NB4 (cell line): Measurements from ENCODE around the gene SMIM32.

Experiments used
- DNase-seq: peaks from one replicate; pipeline ENCODE4 v3.0.0; 2010; ENCODE audit warnings: low read depth
- H3K4me3 ChIP-seq: one replicate; pipeline ENCODE4 v1.5.1; 2011; ENCODE audit warnings: mild to moderate bottlenecking, low read depth, low read length, moderate library complexity
- MYC ChIP-seq: IDR thresholded peaks from 2 replicates; pipeline ENCODE4 v1.6.1; 2011; ENCODE audit warnings: low read depth, low read length
- POLR2A ChIP-seq: IDR thresholded peaks from 2 replicates; pipeline ENCODE4 v1.6.1; 2011; ENCODE audit warnings: mild to moderate bottlenecking; ENCODE audit not compliant: insufficient read length; ENCODE audit errors: extremely low read depth
- TF ChIP-seq, protein P1 (sequence below): IDR thresholded peaks from 2 replicates; pipeline ENCODE4 v1.6.1; 2011; ENCODE audit warnings: low read depth, low read length
- TF ChIP-seq, protein P2 (sequence below): IDR thresholded peaks from one replicate; pipeline ENCODE4 v1.5.1; 2012; ENCODE audit warnings: low read depth, low read length

SMIM32 gene

DNA sequence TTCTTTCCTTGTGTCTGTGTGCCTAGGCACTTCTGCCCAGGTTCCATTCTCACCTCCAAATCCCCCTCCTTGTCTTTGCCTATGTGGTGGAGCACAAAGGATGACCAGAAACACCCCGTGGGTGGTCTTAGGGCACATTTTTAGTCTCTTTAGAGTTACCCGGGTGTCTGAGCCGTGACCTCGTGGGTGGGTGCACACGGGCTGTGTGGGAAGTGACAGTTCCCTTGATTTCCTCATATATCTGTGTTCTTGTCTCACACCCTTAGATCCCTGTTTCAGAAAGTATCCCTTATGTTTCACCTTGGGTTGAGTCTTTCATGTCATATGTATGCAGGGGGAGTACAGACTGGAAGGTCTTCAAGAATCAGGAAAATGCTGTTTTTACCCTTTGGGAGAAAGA is 13.4 kb upstream of the SMIM32 start:
- TF ChIP-seq, protein P1, sequence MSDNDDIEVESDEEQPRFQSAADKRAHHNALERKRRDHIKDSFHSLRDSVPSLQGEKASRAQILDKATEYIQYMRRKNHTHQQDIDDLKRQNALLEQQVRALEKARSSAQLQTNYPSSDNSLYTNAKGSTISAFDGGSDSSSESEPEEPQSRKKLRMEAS, result no peak
- TF ChIP-seq POLR2A (no peak), MYC (no peak)
- TF ChIP-seq, protein P2, sequence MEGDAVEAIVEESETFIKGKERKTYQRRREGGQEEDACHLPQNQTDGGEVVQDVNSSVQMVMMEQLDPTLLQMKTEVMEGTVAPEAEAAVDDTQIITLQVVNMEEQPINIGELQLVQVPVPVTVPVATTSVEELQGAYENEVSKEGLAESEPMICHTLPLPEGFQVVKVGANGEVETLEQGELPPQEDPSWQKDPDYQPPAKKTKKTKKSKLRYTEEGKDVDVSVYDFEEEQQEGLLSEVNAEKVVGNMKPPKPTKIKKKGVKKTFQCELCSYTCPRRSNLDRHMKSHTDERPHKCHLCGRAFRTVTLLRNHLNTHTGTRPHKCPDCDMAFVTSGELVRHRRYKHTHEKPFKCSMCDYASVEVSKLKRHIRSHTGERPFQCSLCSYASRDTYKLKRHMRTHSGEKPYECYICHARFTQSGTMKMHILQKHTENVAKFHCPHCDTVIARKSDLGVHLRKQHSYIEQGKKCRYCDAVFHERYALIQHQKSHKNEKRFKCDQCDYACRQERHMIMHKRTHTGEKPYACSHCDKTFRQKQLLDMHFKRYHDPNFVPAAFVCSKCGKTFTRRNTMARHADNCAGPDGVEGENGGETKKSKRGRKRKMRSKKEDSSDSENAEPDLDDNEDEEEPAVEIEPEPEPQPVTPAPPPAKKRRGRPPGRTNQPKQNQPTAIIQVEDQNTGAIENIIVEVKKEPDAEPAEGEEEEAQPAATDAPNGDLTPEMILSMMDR, result no peak
- H3K4me3 ChIP-seq, result no peak overlapping the region
- no peak for DNase-seq

DNA sequence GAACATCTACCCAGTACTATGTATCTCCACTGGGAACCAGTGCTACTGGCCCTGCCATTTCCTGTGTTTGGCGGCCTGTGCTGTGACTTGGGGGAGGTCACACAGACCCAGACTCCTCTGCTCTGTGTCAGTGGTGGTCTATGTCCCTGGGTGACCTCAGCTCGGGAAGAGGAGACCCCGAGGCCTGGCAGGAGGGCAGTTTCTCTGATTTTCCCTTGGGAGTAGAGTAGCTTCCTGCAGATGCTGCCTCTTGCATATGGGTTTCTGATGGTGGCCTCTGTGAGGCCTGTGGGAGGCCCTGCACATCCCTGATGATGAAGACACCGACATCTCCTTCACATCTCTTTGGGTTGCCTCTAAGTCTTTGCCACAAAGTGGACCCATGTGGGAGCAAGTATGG is 13.0 kb upstream of the SMIM32 start:
- TF ChIP-seq, protein P2, result no peak
- TF ChIP-seq, protein P1, result no peak
- TF ChIP-seq POLR2A, result no peak
- TF ChIP-seq MYC, result no peak
- no peak overlapping the region for H3K4me3 ChIP-seq
- DNase-seq, result no peak

DNA sequence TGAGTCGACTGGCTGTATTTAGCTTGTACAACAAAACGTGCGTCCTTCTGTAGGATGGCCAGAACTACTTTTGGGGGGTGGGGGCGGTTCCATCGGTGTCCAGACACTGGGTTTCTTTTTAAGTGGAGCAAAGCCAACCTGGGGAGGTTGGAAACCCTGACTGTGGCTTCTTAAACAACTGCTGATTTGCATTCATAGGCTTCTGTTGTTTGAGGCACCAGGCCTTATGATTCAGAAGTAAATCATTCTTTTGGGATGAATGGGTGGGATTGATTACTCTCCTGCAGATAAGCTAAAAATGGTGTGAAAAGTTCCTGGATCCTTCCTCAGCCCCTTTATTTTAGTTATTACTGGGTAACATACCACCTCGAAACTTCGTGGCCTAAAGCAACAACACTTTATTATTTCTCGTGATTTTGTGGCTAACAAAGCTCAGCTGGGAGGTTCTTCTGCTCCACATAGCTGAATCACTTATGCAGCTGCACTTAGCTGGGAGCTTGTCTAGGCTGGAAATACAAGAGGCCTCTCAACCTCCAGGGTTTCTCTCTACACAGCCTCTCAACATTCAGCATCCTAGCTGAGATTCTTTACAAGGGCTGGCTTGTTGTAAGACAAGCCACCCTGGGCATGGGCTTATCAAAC is 12.2 kb upstream of the SMIM32 start:
- no peak overlapping the region for H3K4me3 ChIP-seq
- no peak for DNase-seq
- TF ChIP-seq, protein P2, result no peak
- TF ChIP-seq MYC (no peak), POLR2A (no peak)
- TF ChIP-seq, protein P1, result no peak

DNA sequence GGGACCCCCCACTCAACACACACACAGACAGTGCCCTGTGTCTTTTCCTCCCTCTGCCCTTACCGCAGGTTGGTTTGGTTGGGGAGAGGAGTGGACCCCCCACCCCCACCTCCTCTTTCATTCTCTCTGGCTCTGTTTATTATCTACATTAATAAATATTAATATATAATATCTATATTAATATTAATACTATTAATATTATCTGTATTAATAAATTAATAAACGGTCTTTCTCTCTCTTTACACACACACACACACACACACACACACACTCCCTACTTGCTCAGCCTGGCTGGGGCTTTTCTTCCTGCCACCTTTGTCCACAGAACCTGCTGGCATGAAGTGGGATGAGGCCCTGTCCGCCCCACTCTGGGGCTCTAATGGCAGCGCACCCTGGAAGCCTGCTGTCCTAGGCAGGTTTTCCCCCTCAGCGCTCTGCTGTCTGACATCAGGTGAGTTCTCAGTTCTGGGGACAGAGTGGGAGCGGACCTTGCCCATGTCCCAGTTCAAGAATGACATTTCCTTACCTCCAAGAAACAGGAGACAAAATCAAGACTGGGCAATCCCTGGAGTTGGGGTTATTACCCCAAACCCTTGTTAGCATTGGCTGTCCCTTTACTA is 10.5 kb upstream of the SMIM32 start:
- TF ChIP-seq, protein P2, result no peak
- TF ChIP-seq, protein P1, result no peak
- TF ChIP-seq MYC (no peak), POLR2A (no peak)
- no peak overlapping the region for H3K4me3 ChIP-seq
- DNase-seq, result no peak

DNA sequence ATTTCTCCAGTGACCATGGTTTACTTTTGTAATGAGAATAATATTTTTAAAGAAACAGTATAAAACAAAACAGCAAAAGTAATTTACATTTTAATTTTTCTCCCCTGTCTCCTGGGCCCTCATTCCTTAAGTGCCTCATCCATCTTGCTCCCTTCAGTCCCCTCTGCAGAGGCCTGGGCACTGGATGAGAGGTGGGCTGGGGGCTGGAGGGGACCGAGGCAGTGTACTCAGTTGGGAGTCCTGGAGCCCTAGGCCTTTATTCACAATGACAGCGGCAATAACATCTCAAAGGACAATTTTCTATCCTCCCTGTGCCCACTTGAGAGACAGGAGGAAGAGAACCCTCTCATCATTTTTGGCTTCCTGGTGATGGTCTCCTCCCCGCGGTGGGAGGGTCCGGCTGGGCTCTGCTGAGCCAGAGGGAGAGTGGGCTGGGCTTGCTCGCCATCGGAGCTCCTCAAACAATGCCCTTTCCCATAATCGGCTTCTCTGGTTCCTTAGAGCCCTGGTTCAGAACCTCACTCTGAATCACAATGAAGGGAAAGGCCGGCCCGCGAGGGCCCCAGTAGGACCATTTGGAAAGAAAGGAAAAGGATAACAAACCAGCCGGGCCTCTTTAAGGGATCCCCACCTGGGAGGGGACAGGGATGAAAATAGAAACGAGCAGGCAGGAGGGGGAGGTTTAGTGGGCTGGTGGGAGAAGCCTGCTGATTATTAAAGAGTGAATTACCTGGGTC is 9.7 kb upstream of the SMIM32 start:
- DNase-seq, result no peak
- TF ChIP-seq, protein P2, result no peak
- no peak for TF ChIP-seq POLR2A
- TF ChIP-seq MYC, result no peak
- TF ChIP-seq, protein P1, result no peak
- no peak overlapping the region for H3K4me3 ChIP-seq
